ENCODE measurements around the gene ESPNL. TPM values are rescaled to one million over a fixed set of nuclear protein-coding genes. Genes with fewer than 3 reads are reported as not detected.

The ESPNL gene
- total and polyA plus RNA-seq, 4 donors: 0.08 to 0.59 (median 0.35) TPM

GRCh38 chr2:238122287-238123217 is 22.4 kb downstream of the ESPNL start:
- H3K4me1 ChIP-seq (ENCODE audit: control insufficient read depth in 4 of 4, insufficient read depth in 4 of 4, low read length in 3 of 4): no peaks in the 10 kb centered on the region
- no peak overlapping the region for H3K27ac ChIP-seq (ENCODE audit: low read depth in 1 of 2, low read length in 2 of 2)
- TF ChIP-seq FOXA1 (IDR thresholded peaks at IDR 0.05) (no peak), JUND (IDR thresholded peaks at IDR 0.05) (no peak), ATF3 (IDR thresholded peaks at IDR 0.05) (no peak), EGR1 (IDR thresholded peaks at IDR 0.05; ENCODE audit: low read depth in 2 of 2) (no peak), TAF1 (conservative IDR thresholded peaks at IDR 0.05) (no peak), HNF4G (IDR thresholded peaks at IDR 0.05) (no peak), SP1 (IDR thresholded peaks at IDR 0.05) (no peak), HNF4A (conservative IDR thresholded peaks at IDR 0.05) (no peak), RXRA (IDR thresholded peaks at IDR 0.05) (no peak), RAD21 (IDR thresholded peaks at IDR 0.05) (no peak), FOXA2 (IDR thresholded peaks at IDR 0.05) (no peak), NR2F2 (IDR thresholded peaks at IDR 0.05) (no peak)
- TF ChIP-seq, protein P1, sequence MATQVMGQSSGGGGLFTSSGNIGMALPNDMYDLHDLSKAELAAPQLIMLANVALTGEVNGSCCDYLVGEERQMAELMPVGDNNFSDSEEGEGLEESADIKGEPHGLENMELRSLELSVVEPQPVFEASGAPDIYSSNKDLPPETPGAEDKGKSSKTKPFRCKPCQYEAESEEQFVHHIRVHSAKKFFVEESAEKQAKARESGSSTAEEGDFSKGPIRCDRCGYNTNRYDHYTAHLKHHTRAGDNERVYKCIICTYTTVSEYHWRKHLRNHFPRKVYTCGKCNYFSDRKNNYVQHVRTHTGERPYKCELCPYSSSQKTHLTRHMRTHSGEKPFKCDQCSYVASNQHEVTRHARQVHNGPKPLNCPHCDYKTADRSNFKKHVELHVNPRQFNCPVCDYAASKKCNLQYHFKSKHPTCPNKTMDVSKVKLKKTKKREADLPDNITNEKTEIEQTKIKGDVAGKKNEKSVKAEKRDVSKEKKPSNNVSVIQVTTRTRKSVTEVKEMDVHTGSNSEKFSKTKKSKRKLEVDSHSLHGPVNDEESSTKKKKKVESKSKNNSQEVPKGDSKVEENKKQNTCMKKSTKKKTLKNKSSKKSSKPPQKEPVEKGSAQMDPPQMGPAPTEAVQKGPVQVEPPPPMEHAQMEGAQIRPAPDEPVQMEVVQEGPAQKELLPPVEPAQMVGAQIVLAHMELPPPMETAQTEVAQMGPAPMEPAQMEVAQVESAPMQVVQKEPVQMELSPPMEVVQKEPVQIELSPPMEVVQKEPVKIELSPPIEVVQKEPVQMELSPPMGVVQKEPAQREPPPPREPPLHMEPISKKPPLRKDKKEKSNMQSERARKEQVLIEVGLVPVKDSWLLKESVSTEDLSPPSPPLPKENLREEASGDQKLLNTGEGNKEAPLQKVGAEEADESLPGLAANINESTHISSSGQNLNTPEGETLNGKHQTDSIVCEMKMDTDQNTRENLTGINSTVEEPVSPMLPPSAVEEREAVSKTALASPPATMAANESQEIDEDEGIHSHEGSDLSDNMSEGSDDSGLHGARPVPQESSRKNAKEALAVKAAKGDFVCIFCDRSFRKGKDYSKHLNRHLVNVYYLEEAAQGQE (IDR thresholded peaks at IDR 0.05): no peak
- WGBS: 93% methylated on average over 29 of the region's 29 CpGs
- H3K4me3 ChIP-seq (ENCODE audit: low read depth in 1 of 3, low read length in 3 of 3): no peak overlapping the region
- DNase-seq (ENCODE audit: low spot score): no peak
- H3K9ac ChIP-seq (ENCODE audit: low read depth in 1 of 2, low read length in 2 of 2): no peak overlapping the region
- no peaks in the 10 kb centered on the region for H3K36me3 ChIP-seq (ENCODE audit: control insufficient read depth in 4 of 4, insufficient read depth in 3 of 4, low read depth in 1 of 4, low read length in 3 of 4)
- H3K9me3 ChIP-seq (ENCODE audit: control insufficient read depth in 4 of 4, low read length in 3 of 4): no peaks in the 10 kb centered on the region
- no peaks in the 10 kb centered on the region for H3K27me3 ChIP-seq (ENCODE audit: control insufficient read depth in 4 of 4, insufficient read depth in 4 of 4, low read length in 3 of 4)

- no peak for DNase-seq (ENCODE audit: low spot score)
- WGBS: 88% methylated on average over 22 of the region's 22 CpGs
- H3K9ac ChIP-seq (ENCODE audit: low read depth in 1 of 2, low read length in 2 of 2): no peak overlapping the region
- H3K27ac ChIP-seq (ENCODE audit: low read depth in 1 of 2, low read length in 2 of 2): no peak overlapping the region
- no peaks in the 10 kb centered on the region for H3K36me3 ChIP-seq (ENCODE audit: control insufficient read depth in 4 of 4, insufficient read depth in 3 of 4, low read depth in 1 of 4, low read length in 3 of 4)
- H3K4me1 ChIP-seq (ENCODE audit: control insufficient read depth in 4 of 4, insufficient read depth in 4 of 4, low read length in 3 of 4): no peaks in the 10 kb centered on the region
- TF ChIP-seq ATF3 (IDR thresholded peaks at IDR 0.05): no peak
- TF ChIP-seq, protein P1 (IDR thresholded peaks at IDR 0.05): no peak
- no peaks in the 10 kb centered on the region for H3K27me3 ChIP-seq (ENCODE audit: control insufficient read depth in 4 of 4, insufficient read depth in 4 of 4, low read length in 3 of 4)
- H3K9me3 ChIP-seq (ENCODE audit: control insufficient read depth in 4 of 4, low read length in 3 of 4): no peaks in the 10 kb centered on the region
- no peak overlapping the region for H3K4me3 ChIP-seq (ENCODE audit: low read depth in 1 of 3, low read length in 3 of 3)
Measured at GRCh38 chr2:238123218-238123971, 23.3 kb downstream of the ESPNL start.
